Vagina (tissue), 2 donors: ENCODE measurements around the gene RNF5.

ENCODE experiments used
- POLR2AphosphoS5 ChIP-seq, 2 donors: sonication (generic); formaldehyde crosslinking; IDR thresholded peaks; one replicate each; pipeline ENCODE4 v1.9.0; 2017; ENCODE audit warnings: antibody characterized with exemption in 2 of 2, mild to moderate bottlenecking in 2 of 2, low read depth in 1 of 2; ENCODE audit not compliant: insufficient read depth in 1 of 2
- TF ChIP-seq, protein P1 (sequence below), 3 experiments: fragments of 450-650 bp in 2 of 3; fragments of 200-600 bp in 1 of 3; sonication (generic) in 1 of 3; IDR thresholded peaks; one replicate each; pipeline ENCODE4 v1.5.1; 2017 to 2019; ENCODE audit warnings: antibody characterized with exemption in 3 of 3, mild to moderate bottlenecking in 2 of 3, moderate library complexity in 2 of 3

- no peak for TF ChIP-seq POLR2AphosphoS5 (IDR thresholded peaks at IDR 0.05; ENCODE audit: insufficient read depth in 1 of 2, low read depth in 1 of 2)
- TF ChIP-seq, protein P1, sequence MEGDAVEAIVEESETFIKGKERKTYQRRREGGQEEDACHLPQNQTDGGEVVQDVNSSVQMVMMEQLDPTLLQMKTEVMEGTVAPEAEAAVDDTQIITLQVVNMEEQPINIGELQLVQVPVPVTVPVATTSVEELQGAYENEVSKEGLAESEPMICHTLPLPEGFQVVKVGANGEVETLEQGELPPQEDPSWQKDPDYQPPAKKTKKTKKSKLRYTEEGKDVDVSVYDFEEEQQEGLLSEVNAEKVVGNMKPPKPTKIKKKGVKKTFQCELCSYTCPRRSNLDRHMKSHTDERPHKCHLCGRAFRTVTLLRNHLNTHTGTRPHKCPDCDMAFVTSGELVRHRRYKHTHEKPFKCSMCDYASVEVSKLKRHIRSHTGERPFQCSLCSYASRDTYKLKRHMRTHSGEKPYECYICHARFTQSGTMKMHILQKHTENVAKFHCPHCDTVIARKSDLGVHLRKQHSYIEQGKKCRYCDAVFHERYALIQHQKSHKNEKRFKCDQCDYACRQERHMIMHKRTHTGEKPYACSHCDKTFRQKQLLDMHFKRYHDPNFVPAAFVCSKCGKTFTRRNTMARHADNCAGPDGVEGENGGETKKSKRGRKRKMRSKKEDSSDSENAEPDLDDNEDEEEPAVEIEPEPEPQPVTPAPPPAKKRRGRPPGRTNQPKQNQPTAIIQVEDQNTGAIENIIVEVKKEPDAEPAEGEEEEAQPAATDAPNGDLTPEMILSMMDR (IDR thresholded peaks at IDR 0.05): no peak
These were observed 9.9 kb upstream of the RNF5 start for GRCh38 chr6:32168350-32168749.
